GM12873 (cell line): ENCODE data around the gene ATP11A.

Source experiments
- CTCF ChIP-seq: IDR thresholded peaks from 2 replicates; pipeline ENCODE4 v1.5.1; 2012; ENCODE audit warnings: low read depth, mild to moderate bottlenecking, moderate library complexity, low read length, control low read depth; ENCODE audit not compliant: insufficient read depth; ENCODE audit errors: missing control alignments

Gene ATP11A

GRCh38 chr13:112689303-112690245, at the start of gene ATP11A:
Gene ATP11A, plus strand, starts transcription at chr13:112690038. Its CDS starts 379 bp downstream, at chr13:112690417.
- TF ChIP-seq CTCF, result no peak

- TF ChIP-seq CTCF, result no peak
Measured at GRCh38 chr13:112641456-112642089, 48.3 kb upstream of the ATP11A start.

GRCh38 chr13:112642090-112642460, 47.8 kb upstream of the ATP11A start:
- TF ChIP-seq CTCF, result no peak

- TF ChIP-seq CTCF, result no peak
Measured at GRCh38 chr13:112643759-112644459, 45.9 kb upstream of the ATP11A start.

GRCh38 chr13:112645327-112645914, 44.4 kb upstream of the ATP11A start:
- TF ChIP-seq CTCF, result no peak

- TF ChIP-seq CTCF, result no peak
Measured at GRCh38 chr13:112647256-112647655, 42.6 kb upstream of the ATP11A start.

GRCh38 chr13:112648101-112648500, 41.7 kb upstream of the ATP11A start:
- TF ChIP-seq CTCF, result no peak
